Measurements from ENCODE around the gene SSUH2.
A peak's percentile ranks its signal among the peaks of the same experiment; 100 is the strongest.

Gene SSUH2

DNA sequence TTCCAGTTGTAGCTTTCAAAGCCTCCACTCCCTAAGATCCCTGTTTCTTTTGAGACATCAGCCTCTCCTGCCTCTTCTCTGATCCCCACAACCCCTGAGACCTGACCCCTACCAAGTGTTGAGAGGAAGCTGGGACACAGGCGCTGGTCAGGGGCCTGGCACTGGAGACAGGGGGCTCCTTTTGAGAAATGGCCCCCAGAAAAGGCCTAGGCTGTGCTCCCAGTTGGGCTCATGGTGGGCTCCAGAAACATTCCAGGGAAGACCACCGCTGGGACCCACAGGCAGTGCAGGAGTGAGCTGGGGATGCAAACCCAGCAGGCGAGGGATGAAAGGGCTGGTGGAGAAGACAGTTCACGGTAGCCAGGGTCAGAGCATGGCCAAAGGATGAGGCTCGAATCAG, 16.6 kb downstream of the SSUH2 start:
- peaks cover 0 to 29% (median 13%) of the 10 kb centered on the region in 4 donors for H3K4me1 ChIP-seq
- no peaks in the 10 kb centered on the region for H3K9me3 ChIP-seq
- intact Hi-C loops (cut with DNase I; ENCODE audit: low total_unique reads), result no loop called here
- no peak overlapping the region for H3K27ac ChIP-seq
- H3K36me3 ChIP-seq, result no peaks in the 10 kb centered on the region
- TF ChIP-seq, protein P1, sequence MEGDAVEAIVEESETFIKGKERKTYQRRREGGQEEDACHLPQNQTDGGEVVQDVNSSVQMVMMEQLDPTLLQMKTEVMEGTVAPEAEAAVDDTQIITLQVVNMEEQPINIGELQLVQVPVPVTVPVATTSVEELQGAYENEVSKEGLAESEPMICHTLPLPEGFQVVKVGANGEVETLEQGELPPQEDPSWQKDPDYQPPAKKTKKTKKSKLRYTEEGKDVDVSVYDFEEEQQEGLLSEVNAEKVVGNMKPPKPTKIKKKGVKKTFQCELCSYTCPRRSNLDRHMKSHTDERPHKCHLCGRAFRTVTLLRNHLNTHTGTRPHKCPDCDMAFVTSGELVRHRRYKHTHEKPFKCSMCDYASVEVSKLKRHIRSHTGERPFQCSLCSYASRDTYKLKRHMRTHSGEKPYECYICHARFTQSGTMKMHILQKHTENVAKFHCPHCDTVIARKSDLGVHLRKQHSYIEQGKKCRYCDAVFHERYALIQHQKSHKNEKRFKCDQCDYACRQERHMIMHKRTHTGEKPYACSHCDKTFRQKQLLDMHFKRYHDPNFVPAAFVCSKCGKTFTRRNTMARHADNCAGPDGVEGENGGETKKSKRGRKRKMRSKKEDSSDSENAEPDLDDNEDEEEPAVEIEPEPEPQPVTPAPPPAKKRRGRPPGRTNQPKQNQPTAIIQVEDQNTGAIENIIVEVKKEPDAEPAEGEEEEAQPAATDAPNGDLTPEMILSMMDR (IDR thresholded peaks at IDR 0.05), result no peak
- no peaks in the 10 kb centered on the region for H3K27me3 ChIP-seq
- peak in 1 of 2 donors; percentile 53 for DNase-seq
- no peak overlapping the region for H3K4me3 ChIP-seq

DNA sequence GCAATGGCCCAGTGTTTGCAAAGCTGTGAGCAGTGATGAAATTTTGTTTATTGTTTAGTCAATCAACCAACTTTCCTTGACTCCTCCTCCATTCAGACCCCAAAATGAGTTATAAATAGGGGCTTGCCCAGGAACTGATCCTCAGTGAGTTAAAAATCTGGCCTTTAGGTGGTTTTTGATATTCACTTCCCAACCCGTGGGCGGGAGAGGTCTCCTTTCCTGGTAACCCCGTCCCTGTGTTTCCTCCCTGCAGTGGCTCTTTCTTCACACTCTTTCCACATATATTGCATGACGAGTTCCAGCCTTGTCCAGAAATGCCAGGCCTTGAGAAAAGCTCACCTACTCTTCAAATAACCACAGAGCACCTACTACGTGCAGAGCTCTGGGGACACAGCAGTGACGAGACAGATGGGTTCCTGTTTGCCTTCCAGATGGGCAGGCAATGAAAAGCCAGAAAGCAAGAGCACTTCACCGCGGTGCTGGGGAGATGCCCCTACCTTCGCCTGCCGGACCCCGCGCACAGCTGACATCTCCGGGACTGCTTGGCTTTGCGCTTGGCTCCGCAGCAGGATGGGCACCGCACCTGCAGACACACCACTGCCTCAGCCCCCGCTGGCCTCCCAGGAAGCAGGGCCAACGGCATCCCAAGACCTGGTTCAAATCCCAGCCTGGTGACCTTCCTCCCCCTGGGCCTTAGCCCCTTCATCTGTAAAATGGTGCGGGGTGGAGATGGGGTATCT, 17.2 kb downstream of the SSUH2 start:
- intact Hi-C loops (cut with DNase I; ENCODE audit: low total_unique reads), result no loop called here
- DNase-seq, result peak in 1 of 2 donors; percentile 54

DNA sequence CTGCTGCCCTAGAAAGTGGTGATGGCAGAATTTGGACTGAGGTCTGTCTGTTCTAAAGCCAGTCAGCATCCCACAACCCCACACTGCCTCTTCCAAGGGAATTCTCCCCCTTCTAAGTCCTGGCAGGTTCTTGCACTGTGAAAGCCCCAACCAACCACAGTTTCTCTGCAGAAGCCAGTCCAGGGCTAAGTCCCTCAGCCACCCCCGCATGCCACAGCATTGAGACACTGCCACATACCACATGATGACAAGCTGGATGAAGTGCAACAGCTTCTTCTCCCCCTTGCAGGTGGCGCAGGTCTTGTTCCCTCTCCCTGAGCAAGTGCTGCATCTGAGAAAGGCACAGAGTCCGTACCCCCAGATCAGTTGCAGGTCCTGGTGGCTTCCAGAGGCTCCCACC, 18.6 kb downstream of the SSUH2 start:
- peaks cover 0 to 48% (median 22%) of the 10 kb centered on the region in 4 donors for H3K4me1 ChIP-seq
- H3K9me3 ChIP-seq, result no peaks in the 10 kb centered on the region
- H3K27ac ChIP-seq, result no peak overlapping the region
- DNase-seq, result peak in 1 of 2 donors; percentile 58
- TF ChIP-seq, protein P1 (IDR thresholded peaks at IDR 0.05), result no peak
- H3K36me3 ChIP-seq, result no peaks in the 10 kb centered on the region
- intact Hi-C loops (cut with DNase I; ENCODE audit: low total_unique reads), result no loop called here
- H3K27me3 ChIP-seq, result no peaks in the 10 kb centered on the region
- no peak overlapping the region for H3K4me3 ChIP-seq

More for the DNA sequence above, 17.2 kb downstream of the SSUH2 start:
- Histone ChIP-seq H3K27me3 (no peaks in the 10 kb centered on the region), H3K36me3 (no peaks in the 10 kb centered on the region), H3K27ac (no peak overlapping the region), H3K9me3 (no peaks in the 10 kb centered on the region), H3K4me3 (no peak overlapping the region), H3K4me1 (peaks cover 0 to 35% (median 19%) of the 10 kb centered on the region in 4 donors)
- TF ChIP-seq, protein P1 (IDR thresholded peaks at IDR 0.05), result no peak

DNA sequence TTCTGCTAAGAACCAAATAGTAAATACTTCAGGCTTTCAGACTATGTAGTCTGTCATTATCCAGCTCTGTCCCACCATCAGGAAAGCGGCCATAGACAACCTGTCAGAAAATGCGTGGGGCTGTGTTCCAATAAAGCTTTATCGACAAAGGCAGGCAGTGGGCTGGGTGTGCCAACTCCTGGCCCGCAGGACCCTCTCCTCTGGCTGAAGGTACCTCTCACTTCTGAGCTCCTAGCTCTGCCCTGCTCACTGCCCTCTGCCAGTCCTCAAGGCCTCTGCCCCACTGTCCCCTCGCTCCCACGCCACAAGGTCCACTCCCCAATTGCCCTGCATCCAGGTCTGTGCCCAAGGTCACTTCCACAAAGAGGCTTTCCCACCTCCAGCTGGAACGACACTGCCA, 20.0 kb downstream of the SSUH2 start:
- Histone ChIP-seq H3K4me1 (peaks cover 0 to 52% (median 21%) of the 10 kb centered on the region in 4 donors), H3K27ac (no peak overlapping the region), H3K36me3 (no peaks in the 10 kb centered on the region), H3K4me3 (no peak overlapping the region), H3K9me3 (no peaks in the 10 kb centered on the region), H3K27me3 (no peaks in the 10 kb centered on the region)
- DNase-seq, result peak in 1 of 2 donors; percentile 60
- TF ChIP-seq, protein P1 (IDR thresholded peaks at IDR 0.05), result no peak
- intact Hi-C loops (cut with DNase I; ENCODE audit: low total_unique reads), result loop anchor here (5.0 kb wide), 1 partner anchor 182 kb away; no protein-coding TSS in a partner anchor

DNA sequence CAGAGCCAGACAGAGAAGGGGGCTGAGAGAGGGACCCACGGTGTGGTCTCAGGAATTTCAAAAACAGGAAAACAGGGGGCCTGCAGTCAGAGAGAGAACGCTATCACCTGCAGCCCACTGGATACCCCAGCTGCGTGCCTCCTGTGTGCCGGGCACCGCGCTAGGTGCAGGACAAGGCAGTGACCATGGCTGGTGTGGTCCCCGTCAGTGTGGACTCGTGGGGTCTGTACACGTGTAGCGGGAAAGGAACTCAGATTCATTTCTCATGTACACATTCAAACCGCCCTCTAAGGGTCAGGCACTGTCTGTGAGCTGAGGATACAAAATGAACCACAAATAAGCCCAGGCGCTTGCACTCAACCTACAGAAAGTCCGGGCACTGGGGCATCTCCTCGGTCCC, 20.9 kb downstream of the SSUH2 start:
- intact Hi-C loops (cut with DNase I; ENCODE audit: low total_unique reads), result loop anchor here (5.0 kb wide), 1 partner anchor 181 kb away; no protein-coding TSS in a partner anchor
- DNase-seq, result no peak
- TF ChIP-seq, protein P1 (IDR thresholded peaks at IDR 0.05), result no peak

More for the DNA sequence above, 20.9 kb downstream of the SSUH2 start:
- peaks cover 0 to 44% (median 16%) of the 10 kb centered on the region in 4 donors for H3K4me1 ChIP-seq
- no peaks in the 10 kb centered on the region for H3K27me3 ChIP-seq
- peaks cover 0 to 8% (median 3%) of the 10 kb centered on the region in 3 donors for H3K9me3 ChIP-seq
- H3K36me3 ChIP-seq, result no peaks in the 10 kb centered on the region
- no peak overlapping the region for H3K4me3 ChIP-seq
- no peak overlapping the region for H3K27ac ChIP-seq
